OCI-LY1 (cell line): Measurements from ENCODE around the gene SMOC2.

Experiments used
- EZH2 ChIP-seq: fragments of 200-600 bp; sonication (generic), shearing (Covaris generic); IDR thresholded peaks from 2 replicates; pipeline ENCODE4 v1.8.0; 2017; ENCODE audit warnings: borderline replicate concordance, mixed run types, mild to moderate bottlenecking, antibody characterized with exemption, low read length, moderate library complexity, mixed read lengths
- TF ChIP-seq, protein P1 (sequence below): fragments of 200-600 bp; sonication (generic), shearing (Covaris generic); IDR thresholded peaks from 2 replicates; pipeline ENCODE4 v1.5.1; 2017; ENCODE audit warnings: mild to moderate bottlenecking, antibody characterized with exemption, low read length, moderate library complexity, mixed read lengths

DNA sequence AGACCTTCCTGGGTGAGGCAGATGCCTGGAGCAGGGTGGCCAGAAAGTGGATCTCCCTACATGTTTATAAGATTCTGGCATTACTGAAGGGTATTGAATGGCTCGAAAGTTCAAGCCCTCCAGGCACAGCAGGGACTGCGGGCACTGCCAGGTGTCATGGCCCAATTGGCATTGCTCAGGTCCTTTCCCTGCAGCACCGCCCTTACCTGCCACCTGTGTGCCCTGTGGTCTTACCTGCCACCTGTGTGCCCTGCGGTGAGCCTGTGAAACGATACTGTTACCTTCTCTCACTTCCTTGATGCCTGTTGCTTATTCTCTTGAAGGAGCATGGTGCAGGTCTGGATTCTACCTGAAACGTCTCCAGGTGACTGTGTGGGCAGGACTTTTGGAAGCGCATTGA is 32.2 kb downstream of the SMOC2 start:
- TF ChIP-seq, protein P1, sequence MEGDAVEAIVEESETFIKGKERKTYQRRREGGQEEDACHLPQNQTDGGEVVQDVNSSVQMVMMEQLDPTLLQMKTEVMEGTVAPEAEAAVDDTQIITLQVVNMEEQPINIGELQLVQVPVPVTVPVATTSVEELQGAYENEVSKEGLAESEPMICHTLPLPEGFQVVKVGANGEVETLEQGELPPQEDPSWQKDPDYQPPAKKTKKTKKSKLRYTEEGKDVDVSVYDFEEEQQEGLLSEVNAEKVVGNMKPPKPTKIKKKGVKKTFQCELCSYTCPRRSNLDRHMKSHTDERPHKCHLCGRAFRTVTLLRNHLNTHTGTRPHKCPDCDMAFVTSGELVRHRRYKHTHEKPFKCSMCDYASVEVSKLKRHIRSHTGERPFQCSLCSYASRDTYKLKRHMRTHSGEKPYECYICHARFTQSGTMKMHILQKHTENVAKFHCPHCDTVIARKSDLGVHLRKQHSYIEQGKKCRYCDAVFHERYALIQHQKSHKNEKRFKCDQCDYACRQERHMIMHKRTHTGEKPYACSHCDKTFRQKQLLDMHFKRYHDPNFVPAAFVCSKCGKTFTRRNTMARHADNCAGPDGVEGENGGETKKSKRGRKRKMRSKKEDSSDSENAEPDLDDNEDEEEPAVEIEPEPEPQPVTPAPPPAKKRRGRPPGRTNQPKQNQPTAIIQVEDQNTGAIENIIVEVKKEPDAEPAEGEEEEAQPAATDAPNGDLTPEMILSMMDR: no peak
- TF ChIP-seq EZH2: no peak
